Ovary (tissue), 3 donors: Measurements from ENCODE around the gene TNRC6A.

Experiments used
- CTCF ChIP-seq, 3 donors: fragments of 450-650 bp in 2 of 3; fragments of 200-600 bp in 1 of 3; IDR thresholded peaks; one replicate each; pipeline versions ENCODE4 v1.5.1 to v1.8.0; 2016 to 2022; ENCODE audit warnings: antibody characterized with exemption in 3 of 3, mild to moderate bottlenecking in 1 of 3
- EP300 ChIP-seq: sonication (generic); formaldehyde crosslinking; IDR thresholded peaks from one replicate; pipeline ENCODE4 v1.6.1; 2017; ENCODE audit warnings: antibody characterized with exemption
- POLR2A ChIP-seq: fragments of 450-650 bp; IDR thresholded peaks from one replicate; pipeline ENCODE4 v1.6.1; 2017; ENCODE audit warnings: antibody characterized with exemption, mild to moderate bottlenecking, moderate library complexity
- donor health status: DM: no; HTN: no; CAD: no.

DNA sequence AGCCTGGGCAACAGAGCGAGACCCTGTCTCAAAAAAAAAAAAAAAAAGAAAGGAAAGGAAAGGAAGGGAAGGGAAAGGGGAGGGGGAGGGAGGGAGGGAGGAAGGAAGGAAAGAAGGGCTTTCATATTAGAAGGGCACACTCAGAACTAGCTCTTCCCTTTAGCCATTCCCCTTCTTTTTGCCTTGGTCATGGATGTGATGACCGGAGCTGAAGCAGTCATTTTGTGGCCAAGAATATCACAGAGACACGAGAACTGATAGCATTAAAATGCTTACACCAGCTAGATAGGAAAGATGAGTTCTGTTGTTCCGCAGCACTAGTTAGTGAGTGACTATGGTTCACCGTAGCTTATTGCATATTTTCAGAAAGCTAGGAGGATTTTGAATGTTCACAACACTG lies 32.8 kb upstream of the TNRC6A start:
- TF ChIP-seq CTCF (IDR thresholded peaks at IDR 0.05) (no peak), POLR2A (no peak), EP300 (no peak)
